ENCODE results near the gene KPNA3. TPM values are rescaled to one million over a fixed set of nuclear protein-coding genes. Genes with fewer than 3 reads are reported as not detected.

KPNA3 gene
- polyA plus RNA-seq, 1 of the 3 experiments (the other 2 are of a cell fraction), result 11.3 TPM

- peaks cover 30% of the 10 kb centered on the region for H4K20me1 ChIP-seq (ENCODE audit: insufficient read depth)
- POLR2A ChIA-PET, result no interaction called here
- no peaks in the 10 kb centered on the region for H3K27me3 ChIP-seq (ENCODE audit: insufficient read depth)
- H3K27ac ChIP-seq (ENCODE audit: low read depth in 2 of 2, low read length in 1 of 2), result no peak overlapping the region
- H3K9me3 ChIP-seq, result no peaks in the 10 kb centered on the region
- peaks cover 3 to 17% of the 10 kb centered on the region in 2 experiments for H3K36me3 ChIP-seq (replicated peaks in 1 of 2; ENCODE audit: control insufficient read depth in 1 of 2, insufficient read depth in 2 of 2, low read length in 1 of 2)
- peaks cover 76% of the 10 kb centered on the region for H3K79me2 ChIP-seq (ENCODE audit: insufficient read depth)
- H2AFZ ChIP-seq (ENCODE audit: low read depth), result no peak overlapping the region
- TF ChIP-seq MEF2A (IDR thresholded peaks at IDR 0.05; ENCODE audit: borderline replicate concordance, low read depth) (no peak), EP300 (IDR thresholded peaks at IDR 0.05; ENCODE audit: borderline replicate concordance in 1 of 2, low read depth in 1 of 2, low read length in 1 of 2) (no peak), RXRA (IDR thresholded peaks at IDR 0.05; ENCODE audit: borderline replicate concordance, low read depth) (no peak), TEAD4 (IDR thresholded peaks at IDR 0.05; ENCODE audit: borderline replicate concordance, insufficient read depth) (no peak), SMC3 (IDR thresholded peaks at IDR 0.05; ENCODE audit: low read depth, low read length) (no peak), ELF1 (IDR thresholded peaks at IDR 0.05) (no peak), USF2 (IDR thresholded peaks at IDR 0.05; ENCODE audit: borderline replicate concordance, low read depth, low read length) (no peak), EZH2phosphoT487 (IDR thresholded peaks at IDR 0.05; ENCODE audit: borderline replicate concordance, low read depth) (no peak), GABPA (IDR thresholded peaks at IDR 0.05; ENCODE audit: low read depth) (no peak), TAF1 (IDR thresholded peaks at IDR 0.05; ENCODE audit: borderline replicate concordance, low read depth, low read length) (no peak), RCOR1 (IDR thresholded peaks at IDR 0.05; ENCODE audit: low read length) (no peak), MXI1 (IDR thresholded peaks at IDR 0.05; ENCODE audit: low read depth, low read length) (no peak), RAD21 (IDR thresholded peaks at IDR 0.05; ENCODE audit: low read length) (no peak), POLR2AphosphoS5 (IDR thresholded peaks at IDR 0.05; ENCODE audit: low read depth, low read length) (no peak), RFX5 (IDR thresholded peaks at IDR 0.05; ENCODE audit: low read length) (no peak), NRF1 (IDR thresholded peaks at IDR 0.05; ENCODE audit: low read depth, low read length) (no peak), REST (IDR thresholded peaks at IDR 0.05; ENCODE audit: low read depth, low read length) (no peak), USF1 (IDR thresholded peaks at IDR 0.05; ENCODE audit: borderline replicate concordance, low read depth) (no peak), YY1 (IDR thresholded peaks at IDR 0.05; ENCODE audit: low read depth) (no peak)
- WGBS (ENCODE audit: low lambda C conversion rate), result 96% methylated on average over 5 of the region's 5 CpGs
- H3F3A ChIP-seq (replicated peaks; ENCODE audit: insufficient read depth), result peaks cover 13% of the 10 kb centered on the region
- no peak overlapping the region for H3K4me2 ChIP-seq
- no peaks in the 10 kb centered on the region for H3K4me1 ChIP-seq (ENCODE audit: control insufficient read depth in 1 of 2, insufficient read depth in 2 of 2, low read depth in 1 of 2, low read length in 1 of 2)
- no peak overlapping the region for H3K9ac ChIP-seq
- H3K4me3 ChIP-seq (ENCODE audit: low read depth in 2 of 2, low read length in 1 of 2), result no peak overlapping the region
- DNase-seq, result no peak
- CTCF ChIA-PET, result no interaction called here
- no peaks in the 10 kb centered on the region; the same call in 1 of the 2 replicates for H3K9me2 ChIP-seq
Measured at GRCh38 chr13:49760558-49760957, 31.9 kb downstream of the KPNA3 start.

Measured in SK-N-SH (cell line).